GOT3 (cell line): Measurements from ENCODE around the gene GSTT2.

ENCODE experiments used
- DNase-seq: peaks from one replicate; lab custom pipeline; 2025; ENCODE audit warnings: mixed read lengths; lab: John Stamatoyannopoulos, UW

GSTT2 gene

DNA sequence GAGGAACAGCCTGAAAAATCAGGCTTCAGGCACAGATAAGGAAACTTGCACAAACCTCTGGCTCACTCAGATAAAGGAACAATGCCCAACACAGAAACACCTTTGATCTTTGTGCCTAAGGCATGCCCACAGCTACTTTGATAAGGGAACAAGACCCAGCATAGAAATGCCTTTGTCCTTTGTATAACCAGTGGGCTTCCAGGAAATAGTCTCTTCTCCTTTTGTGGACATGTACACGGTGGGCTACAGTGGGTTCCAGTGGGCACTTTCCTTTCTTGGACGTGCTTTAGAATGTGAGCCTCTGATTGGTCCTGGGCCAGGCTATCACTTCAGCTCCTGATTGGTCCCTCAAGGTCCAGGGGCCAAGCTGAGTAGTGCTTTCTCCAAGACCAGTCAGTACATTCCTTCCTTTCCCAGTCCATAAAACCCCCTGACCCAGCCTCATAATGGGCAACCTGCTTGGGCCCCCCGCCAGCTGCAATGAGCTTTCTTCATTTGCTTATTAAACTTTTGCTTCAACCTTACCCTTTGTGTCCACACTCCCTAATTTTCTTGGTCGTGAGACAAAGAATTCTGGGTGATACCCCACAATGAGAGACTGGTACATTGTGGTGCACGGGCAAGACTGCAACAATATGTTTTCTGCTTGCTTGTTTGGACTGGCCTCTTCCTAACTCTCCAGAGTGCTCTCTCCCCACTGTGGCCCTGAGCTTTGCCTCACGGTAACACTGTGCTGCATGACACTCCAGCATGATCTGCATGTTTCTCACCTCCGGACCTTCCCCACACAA lies 29.5 kb downstream of the GSTT2 start:
- no peak for DNase-seq

DNA sequence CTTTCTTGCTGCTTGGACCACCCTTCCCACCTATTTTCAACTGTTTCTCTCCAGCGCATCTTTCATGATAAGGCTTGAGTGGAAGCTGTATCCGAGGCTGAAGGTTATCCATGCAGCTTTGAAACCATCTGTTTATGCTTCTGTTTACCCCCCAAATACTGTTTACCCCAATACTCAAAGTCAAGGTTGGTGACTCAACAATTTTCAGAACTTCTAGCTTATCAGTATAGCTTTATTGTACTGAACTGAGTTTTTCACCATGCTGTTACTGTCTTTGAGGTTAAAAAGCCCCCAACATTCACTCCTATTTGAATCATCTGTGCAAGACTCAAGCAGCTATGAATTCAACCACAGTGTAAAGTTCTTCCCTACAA lies 30.1 kb downstream of the GSTT2 start:
- no peak for DNase-seq

DNA sequence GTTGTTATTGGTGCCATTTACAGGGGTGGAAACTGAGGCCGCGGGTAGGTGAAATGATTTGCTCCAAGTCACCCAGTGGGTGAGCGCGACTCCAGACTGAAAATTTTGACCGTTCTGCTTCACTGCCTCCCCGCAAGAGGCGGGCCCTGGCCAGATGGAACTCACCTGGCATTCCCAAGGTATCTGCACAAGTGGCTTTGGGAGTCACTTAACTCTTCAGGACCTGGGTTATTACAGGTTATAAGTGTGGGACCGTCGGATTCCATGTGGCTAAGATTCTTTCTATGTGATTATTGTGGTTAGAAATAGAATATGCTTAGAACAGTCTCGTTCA lies 31.8 kb downstream of the GSTT2 start:
- no peak for DNase-seq

DNA sequence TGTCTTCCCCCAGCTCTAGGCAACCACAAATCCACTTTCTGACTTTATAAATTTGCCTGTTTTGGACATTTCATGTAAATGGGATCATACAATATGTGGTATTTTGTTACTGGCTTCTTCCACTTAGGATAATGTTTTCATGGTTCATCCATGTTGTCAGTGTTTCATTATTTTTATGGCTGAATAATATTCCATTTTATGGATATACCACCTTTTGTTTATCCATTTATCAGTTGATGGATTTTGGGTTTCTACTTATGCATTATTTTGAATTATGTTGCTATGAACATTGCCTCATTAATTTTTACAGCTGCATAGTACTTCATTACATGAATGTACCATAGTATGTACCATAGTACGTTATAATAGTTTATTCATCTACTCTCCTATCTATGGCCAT lies 36.2 kb downstream of the GSTT2 start:
- no peak for DNase-seq

DNA sequence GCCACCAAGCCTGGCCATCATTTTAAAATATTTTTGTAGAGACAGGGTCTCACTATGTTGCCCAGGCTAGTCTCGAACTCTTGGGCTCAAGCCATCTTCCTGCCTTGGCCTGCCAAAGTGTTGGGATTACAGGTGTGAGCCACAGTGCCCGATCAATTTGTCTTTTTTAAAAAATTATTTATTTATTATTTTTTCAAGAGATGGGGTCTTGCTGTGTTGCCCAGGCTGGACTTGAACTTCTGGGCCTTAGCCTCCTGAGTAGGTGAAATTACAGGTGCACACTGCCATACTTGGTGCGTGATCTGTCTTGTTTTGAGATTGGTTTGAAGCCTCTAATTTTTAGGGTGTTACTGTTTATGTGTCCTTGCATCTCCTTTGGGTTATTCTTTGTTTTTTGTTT lies 41.4 kb downstream of the GSTT2 start:
- no peak for DNase-seq

DNA sequence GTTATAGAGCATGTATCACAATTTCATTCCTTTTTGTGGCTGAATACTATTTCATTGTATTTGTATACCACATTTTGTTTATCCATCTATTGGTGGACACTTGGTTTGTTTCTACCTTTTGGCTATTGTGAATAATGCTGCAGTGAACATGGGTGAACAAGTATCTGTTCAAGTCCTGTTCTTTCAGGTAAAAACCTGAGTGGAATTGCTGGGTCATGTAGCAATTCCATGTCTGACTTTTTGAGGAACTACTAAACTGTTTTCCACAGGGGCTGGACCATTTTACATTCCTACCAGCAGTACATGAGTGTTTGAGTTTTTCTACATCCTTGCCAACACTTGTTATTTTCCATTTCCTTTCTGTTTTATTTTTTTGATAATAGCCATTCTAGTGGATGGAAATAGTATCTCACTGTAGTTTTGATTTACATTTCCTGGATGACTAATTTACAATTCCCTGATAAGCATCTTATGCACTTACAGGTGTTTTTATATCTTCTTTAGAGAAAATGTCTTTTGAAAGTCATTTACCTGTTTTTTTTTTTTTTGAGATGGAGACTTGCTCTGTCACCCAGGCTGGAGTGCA lies 43.4 kb downstream of the GSTT2 start:
- no peak for DNase-seq

DNA sequence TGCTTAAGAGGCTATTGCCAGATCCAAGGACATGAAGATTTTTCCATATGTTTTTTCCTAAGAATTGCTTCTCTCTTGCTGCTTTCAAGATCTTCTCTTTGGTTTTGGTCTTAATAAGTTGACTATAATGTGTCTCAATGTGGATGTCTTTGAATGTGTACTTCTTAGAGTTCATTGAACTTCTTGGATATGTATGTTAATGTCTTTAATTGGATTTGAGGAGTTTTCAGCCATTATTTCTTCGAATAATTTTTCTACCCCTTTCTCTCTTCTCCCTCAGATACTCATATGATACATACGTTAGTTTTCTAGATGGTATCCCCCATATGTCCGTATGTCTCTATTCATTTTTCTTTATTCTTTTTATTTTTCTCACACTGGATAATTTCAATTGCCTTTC lies 44.4 kb downstream of the GSTT2 start:
- DNase-seq, result no peak

DNA sequence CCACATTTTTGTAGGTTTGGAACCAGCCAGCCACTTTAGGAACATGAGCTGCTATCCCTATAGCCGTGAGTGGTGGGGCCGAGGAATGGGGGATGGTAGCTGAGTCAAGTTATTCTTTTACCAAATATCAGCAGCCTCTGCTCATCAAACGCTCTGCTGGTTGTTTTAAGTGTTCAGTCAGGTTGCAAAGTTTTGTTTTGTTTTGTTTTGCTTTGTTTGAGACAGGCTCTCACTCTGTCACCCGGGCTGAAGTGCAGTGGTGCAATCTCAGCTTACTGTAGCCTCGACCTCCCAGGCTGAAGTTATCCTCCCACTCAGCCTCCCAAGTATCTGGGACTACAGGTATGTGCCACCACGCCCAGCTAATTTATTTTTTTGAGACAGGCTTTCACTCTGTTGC lies 45.5 kb downstream of the GSTT2 start:
- DNase-seq, result no peak

DNA sequence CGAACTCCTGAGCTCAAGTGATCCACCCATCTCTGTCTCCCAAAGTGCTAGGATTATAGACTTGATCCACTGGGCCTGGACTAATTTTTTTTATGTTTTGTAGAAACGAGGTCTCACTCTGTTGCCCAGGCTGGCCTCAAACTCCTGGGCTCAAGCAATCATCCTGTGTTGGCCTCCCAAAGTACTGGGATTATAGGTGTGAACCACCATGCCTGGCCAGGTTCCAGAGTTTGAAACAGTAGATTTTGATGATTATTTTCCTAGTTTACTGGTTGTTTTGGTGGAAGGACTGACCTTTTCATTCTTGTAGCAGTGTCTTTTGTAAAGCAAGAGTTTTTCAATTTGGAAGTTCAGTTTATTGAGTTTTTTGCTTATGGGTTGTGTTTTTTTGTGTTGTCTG lies 46.1 kb downstream of the GSTT2 start:
- DNase-seq, result no peak

DNA sequence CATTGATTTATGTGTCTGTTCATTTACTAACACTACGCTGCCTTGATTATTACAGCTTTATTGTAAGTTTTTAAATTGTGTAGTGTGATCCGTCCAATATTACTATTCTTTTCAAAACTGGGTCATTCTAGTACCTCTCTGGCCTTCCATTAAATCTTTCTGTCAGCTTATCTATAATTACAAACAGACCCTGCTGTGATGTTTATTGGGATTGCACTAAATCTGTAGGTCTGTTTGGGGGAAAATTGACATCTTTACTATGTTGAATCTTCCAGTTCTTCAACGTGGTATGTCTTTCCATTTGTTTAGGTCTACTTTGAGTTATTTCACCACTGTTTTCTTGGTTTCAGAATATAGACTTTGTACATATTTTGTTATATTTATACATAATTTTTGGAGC lies 46.8 kb downstream of the GSTT2 start:
- no peak for DNase-seq

DNA sequence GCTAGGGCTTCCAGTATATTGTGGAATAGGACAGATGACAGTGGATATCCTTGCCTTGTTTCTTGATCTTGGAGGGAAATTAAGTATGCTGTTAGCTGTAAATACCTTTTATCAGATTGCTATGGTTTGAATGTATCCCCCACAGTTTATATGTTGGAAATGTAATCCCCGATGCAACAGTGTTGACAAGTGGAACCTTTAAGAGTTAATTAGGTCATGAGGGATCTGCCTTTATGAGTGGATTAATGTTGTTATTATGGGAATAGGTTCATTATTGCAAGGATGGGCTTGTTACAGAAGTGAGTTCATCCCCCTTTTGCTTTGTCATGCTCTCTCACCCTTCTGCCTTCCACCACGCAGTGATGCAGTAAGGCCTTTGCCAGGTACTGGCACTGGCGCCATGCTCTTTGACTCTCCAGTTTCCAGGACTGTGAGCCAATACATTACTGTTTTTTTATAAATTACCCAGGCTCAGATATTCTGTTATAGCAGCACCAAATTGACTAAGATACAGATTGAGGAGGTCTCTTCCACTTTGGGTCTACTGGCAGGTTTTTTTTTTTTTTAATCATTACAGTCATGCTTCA lies 47.5 kb downstream of the GSTT2 start:
- no peak for DNase-seq

DNA sequence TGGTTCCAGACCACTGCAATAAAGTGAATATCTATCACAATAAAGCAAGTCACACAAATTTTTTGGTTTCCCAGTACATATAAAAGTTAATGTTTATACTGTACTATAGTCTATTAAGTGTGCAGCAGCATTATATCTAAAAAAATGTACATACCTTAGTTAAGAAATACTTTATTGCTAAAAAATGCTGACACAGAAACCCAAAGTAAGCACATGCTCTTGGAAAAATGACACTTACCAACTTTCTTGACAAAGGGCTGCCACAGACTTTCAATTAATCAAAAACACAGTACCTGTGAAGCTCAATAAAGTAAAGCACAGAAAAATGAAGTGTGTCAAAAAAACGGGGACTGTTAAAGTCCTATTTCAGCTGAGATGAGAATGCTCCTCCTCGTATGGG lies 48.1 kb downstream of the GSTT2 start:
- no peak for DNase-seq

DNA sequence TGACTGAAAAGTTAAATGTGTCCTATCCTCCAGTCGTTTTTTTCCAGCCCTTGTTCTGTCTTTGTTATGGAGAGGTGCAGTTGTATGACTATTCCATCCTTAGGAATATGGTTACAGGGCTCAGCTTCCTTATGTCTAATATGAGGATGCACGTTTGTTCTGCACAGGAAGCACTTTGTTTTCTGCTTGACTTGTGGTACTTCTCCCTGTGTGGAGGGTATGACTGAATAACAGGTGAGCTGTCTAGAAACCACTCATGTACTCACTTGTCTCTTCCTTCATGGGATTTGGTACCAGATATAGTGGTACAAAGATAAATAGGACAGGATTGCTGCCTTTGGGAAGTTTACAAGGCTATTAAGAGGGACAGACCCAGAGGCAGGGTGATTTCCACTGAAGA lies 48.6 kb downstream of the GSTT2 start:
- no peak for DNase-seq

DNA sequence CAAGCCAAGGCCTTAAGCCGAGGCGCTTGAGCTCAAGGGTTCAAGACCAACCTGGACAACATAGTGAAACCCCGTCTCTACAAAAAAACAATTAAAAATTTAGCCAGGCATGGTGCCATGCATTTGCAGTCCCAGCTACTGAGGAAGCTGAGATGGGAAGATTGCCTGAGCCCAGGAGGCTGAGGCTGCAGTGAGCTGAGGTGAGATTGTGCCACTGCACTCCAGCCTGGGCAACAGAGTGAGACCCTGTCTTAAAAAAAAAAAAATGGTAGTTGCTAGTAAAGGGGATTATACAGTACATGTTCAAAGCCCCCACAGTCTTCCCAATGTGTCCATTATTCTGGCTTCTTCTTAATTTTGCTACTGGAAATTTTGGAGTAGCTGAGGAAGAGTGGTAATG lies 49.4 kb downstream of the GSTT2 start:
- DNase-seq, result no peak

DNA sequence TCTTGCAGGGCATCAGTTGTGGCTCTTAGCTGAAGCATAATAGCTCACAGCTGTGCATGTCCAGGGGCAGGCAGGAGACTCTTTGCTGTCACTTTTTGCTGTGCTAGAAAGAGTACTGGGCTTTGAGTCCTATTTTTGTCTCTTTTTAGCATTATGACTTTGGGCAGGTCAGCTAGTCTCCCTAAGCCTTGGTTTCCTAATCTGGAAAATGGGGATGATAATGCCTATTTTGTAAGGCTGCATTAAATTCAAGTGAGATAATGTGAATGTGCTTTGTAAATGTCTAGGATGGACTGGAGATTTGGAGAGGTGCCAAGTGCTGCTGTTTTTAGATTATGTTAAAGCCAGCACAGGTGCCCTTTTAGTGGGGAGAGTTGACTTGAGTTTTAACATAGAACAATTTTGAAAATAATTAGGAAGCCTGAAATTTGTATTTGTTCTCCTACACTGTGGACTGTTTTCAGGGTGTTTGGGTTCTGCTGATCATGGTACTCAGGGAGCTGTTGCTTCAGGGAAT lies 50.3 kb downstream of the GSTT2 start:
- no peak for DNase-seq
